Sigmoid colon (tissue), 7 donors: ENCODE data around the gene TGFBR3L. TPM values are rescaled to one million over a fixed set of nuclear protein-coding genes. Genes with fewer than 3 reads are reported as not detected.

ENCODE experiments used
- DNase-seq: peaks from one replicate; pipeline ENCODE4 v3.0.0-alpha.2; 2019
- H3K27ac ChIP-seq, 4 donors: fragments of 200-600 bp; sonication (generic); one replicate each; pipeline ENCODE4 v1.5.1; 2016 to 2019; ENCODE audit warnings: mild to moderate bottlenecking in 1 of 4
- H3K27me3 ChIP-seq, 3 donors: fragments of 200-600 bp; sonication (generic); one replicate each; pipeline ENCODE4 v1.5.1; 2019; ENCODE audit warnings: mild to moderate bottlenecking in 1 of 3
- H3K36me3 ChIP-seq, 4 donors: fragments of 200-600 bp; sonication (generic); one replicate each; pipeline ENCODE4 v1.5.1; 2016 to 2019
- H3K4me1 ChIP-seq, 4 donors: fragments of 200-600 bp; sonication (generic); one replicate each; pipeline ENCODE4 v1.5.1; 2017 to 2019
- H3K4me3 ChIP-seq, 4 donors: fragments of 200-600 bp; sonication (generic); one replicate each; pipeline ENCODE4 v1.5.1; 2017 to 2019; ENCODE audit warnings: mild to moderate bottlenecking in 2 of 4, moderate library complexity in 1 of 4
- H3K9me3 ChIP-seq, 4 donors: fragments of 200-600 bp in 3 of 4; sonication (generic) in 3 of 4; one replicate each; pipeline versions ENCODE4 v1.5.1 to v1.6.1; 2013 to 2019
- EP300 ChIP-seq, 4 donors: sonication (generic); formaldehyde crosslinking; IDR thresholded peaks; one replicate each; pipeline ENCODE4 v1.6.1; 2017; ENCODE audit warnings: antibody characterized with exemption in 4 of 4
- POLR2A ChIP-seq, 2 donors: fragments of 450-650 bp; IDR thresholded peaks; one replicate each; pipeline ENCODE4 v1.6.1; 2016; ENCODE audit warnings: antibody characterized with exemption in 2 of 2, mild to moderate bottlenecking in 2 of 2, moderate library complexity in 2 of 2
- POLR2AphosphoS5 ChIP-seq, 4 donors: sonication (generic); formaldehyde crosslinking; IDR thresholded peaks; one replicate each; pipeline ENCODE4 v1.6.1; 2017; ENCODE audit warnings: antibody characterized with exemption in 4 of 4
- WGBS, 2 donors: extraction: QIAGEN DNeasy Blood & Tissue Kit; methylation state at CpG; one replicate each; pipeline ENCODE4 v1.1.7; 2013; 5-methylcytosine and 5-hydroxymethylcytosine counted together
- intact Hi-C: fragments of 100-400 bp; cut with DNase I; formaldehyde crosslinking; loops from one replicate; pipeline ENCODE4 v1.15.1; 2023
- polyA plus RNA-seq, 3 donors: library from polyadenylated mRNA; stranded (reverse); fragments of 200-250 nt; gene quantifications; one replicate each; pipeline ENCODE4 v1.2.3, GENCODE V29; 2013
- total RNA-seq, 4 donors: library from RNA; depleted of rRNA; stranded (reverse); fragments of >200 nt; gene quantifications; one replicate each; pipeline ENCODE4 v1.1.0, GENCODE V29; 2016
- TF ChIP-seq, protein P1 (sequence below), 4 experiments: fragments of 450-650 bp in 3 of 4; fragments of 200-600 bp in 1 of 4; IDR thresholded peaks; one replicate each; pipeline ENCODE4 v1.5.1; 2016 to 2019; ENCODE audit warnings: antibody characterized with exemption in 4 of 4, mild to moderate bottlenecking in 3 of 4, moderate library complexity in 2 of 4
- donor health status: healthy with polysubstance abuse.
- donor health status: Bipolar disorder and iron deficiency.
- donor health status: healthy.

Gene TGFBR3L
- total and polyA plus RNA-seq, 7 donors = 1.8 TPM; not detected in 6

DNA sequence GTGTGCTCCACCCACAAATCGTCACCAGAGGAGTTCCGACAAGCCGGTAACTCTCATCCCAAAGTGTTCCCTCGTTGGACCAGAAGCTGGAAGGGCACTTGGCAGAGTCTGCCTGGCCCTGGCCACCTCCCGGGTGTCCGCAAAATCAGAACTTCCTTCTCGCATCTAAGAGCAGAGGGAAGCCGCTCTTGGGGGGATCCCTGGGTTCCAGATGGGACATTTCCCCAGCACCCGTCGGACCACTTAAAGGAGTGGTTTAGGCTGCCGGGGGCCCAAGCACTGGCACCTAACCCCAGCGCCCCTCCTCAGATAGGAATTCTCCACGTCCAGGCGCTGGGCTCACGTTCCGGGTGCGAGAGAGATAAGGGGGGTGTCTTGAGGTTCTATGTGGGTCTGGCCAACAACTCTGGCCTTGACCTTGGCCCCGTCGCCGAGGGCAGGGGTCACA, 11.8 kb upstream of the TGFBR3L start:
- H3K36me3 ChIP-seq = peaks cover 0 to 18% (median 8%) of the 10 kb centered on the region in 4 donors
- DNase-seq = no peak
- intact Hi-C loops = loop anchor here (1.0 to 5.0 kb wide), 3 partner anchors 36 to 73 kb away; partner anchors contain the start of gene EVI5L
- no peaks in the 10 kb centered on the region for H3K9me3 ChIP-seq
- peak overlapping the region; percentile 83 to 90 (median 88) for H3K27ac ChIP-seq
- 6 to 17% methylated on average over 20 of the region's 20 CpGs for WGBS, 2 donors
- H3K4me1 ChIP-seq = peaks cover 0 to 47% (median 44%) of the 10 kb centered on the region in 4 donors
- H3K4me3 ChIP-seq = peak overlapping the region; percentile 43 to 96 (median 52)
- H3K27me3 ChIP-seq = no peaks in the 10 kb centered on the region
- no peak for TF ChIP-seq EP300 (IDR thresholded peaks at IDR 0.05)
- no peak for TF ChIP-seq POLR2AphosphoS5 (IDR thresholded peaks at IDR 0.05)

DNA sequence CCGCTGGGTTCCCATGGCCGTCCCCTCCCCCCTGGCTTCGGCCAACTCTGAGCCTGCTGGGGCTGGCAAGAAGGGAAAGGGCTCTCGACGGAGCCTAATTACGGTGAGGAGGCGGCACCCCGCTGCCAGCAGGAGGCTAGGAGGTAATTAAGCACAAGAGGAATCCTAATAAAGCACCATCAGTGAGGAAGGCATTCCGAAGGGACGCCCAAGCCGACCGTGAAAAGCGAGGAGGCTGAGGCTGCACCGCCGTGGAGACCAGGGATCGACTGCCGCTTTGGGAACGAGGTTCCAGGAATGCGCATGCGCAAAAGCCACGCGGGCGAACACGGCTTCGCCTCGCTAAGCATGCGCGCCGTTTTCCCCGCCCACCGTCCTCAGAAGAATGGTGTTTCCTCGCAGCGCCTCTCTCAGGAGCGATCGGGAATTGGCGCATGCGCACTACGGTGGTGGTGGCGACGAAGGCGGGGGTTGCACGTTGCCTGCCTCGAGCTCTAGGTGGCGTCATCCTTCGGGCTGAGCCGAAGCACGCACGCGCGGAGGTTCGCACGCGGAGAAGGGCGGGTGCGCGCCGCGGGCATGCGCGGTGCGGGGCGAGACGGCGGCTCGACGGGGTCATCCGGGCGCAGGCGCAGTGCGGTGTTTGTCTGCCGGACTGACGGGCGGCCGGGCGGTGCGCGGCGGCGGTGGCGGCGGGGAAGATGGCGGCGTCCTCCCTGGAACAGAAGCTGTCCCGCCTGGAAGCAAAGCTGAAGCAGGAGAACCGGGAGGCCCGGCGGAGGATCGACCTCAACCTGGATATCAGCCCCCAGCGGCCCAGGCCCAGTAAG, 11.2 kb upstream of the TGFBR3L start, which contains the start of gene MAP2K7:
Gene MAP2K7 (plus strand): TSS at position 634 of the 830 bp plus-strand sequence. CDS start 68 bp downstream, at position 702.
- WGBS, 2 donors = 0% methylated on average over 89 of the region's 89 CpGs
- peak within 1 kb of the TSS; percentile 86 to 91 (median 90) for H3K27ac ChIP-seq
- intact Hi-C loops = loop anchor here (1.0 to 5.0 kb wide), 4 partner anchors 17 to 73 kb away; partner anchors contain the start of genes EVI5L and SNAPC2
- peaks cover 0 to 47% (median 44%) of the 10 kb centered on the region in 4 donors for H3K4me1 ChIP-seq
- TF ChIP-seq POLR2AphosphoS5 (IDR thresholded peaks at IDR 0.05) = peak; percentile 83 to 88 (median 84)
- TF ChIP-seq POLR2A (IDR thresholded peaks at IDR 0.05) = peak; percentile 15 to 65
- peak in 1 of 4 donors; percentile 73 for TF ChIP-seq EP300 (IDR thresholded peaks at IDR 0.05)
- TF ChIP-seq, protein P1, sequence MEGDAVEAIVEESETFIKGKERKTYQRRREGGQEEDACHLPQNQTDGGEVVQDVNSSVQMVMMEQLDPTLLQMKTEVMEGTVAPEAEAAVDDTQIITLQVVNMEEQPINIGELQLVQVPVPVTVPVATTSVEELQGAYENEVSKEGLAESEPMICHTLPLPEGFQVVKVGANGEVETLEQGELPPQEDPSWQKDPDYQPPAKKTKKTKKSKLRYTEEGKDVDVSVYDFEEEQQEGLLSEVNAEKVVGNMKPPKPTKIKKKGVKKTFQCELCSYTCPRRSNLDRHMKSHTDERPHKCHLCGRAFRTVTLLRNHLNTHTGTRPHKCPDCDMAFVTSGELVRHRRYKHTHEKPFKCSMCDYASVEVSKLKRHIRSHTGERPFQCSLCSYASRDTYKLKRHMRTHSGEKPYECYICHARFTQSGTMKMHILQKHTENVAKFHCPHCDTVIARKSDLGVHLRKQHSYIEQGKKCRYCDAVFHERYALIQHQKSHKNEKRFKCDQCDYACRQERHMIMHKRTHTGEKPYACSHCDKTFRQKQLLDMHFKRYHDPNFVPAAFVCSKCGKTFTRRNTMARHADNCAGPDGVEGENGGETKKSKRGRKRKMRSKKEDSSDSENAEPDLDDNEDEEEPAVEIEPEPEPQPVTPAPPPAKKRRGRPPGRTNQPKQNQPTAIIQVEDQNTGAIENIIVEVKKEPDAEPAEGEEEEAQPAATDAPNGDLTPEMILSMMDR (IDR thresholded peaks at IDR 0.05) = peak in 3 of 4 experiments; percentile 12 to 21 (median 20)
- peaks cover 0 to 18% (median 8%) of the 10 kb centered on the region in 4 donors for H3K36me3 ChIP-seq
- no peaks in the 10 kb centered on the region for H3K9me3 ChIP-seq
- H3K4me3 ChIP-seq = peak within 1 kb of the TSS; percentile 82 to 99 (median 95)
- peak; percentile 100 for DNase-seq
- no peaks in the 10 kb centered on the region for H3K27me3 ChIP-seq

DNA sequence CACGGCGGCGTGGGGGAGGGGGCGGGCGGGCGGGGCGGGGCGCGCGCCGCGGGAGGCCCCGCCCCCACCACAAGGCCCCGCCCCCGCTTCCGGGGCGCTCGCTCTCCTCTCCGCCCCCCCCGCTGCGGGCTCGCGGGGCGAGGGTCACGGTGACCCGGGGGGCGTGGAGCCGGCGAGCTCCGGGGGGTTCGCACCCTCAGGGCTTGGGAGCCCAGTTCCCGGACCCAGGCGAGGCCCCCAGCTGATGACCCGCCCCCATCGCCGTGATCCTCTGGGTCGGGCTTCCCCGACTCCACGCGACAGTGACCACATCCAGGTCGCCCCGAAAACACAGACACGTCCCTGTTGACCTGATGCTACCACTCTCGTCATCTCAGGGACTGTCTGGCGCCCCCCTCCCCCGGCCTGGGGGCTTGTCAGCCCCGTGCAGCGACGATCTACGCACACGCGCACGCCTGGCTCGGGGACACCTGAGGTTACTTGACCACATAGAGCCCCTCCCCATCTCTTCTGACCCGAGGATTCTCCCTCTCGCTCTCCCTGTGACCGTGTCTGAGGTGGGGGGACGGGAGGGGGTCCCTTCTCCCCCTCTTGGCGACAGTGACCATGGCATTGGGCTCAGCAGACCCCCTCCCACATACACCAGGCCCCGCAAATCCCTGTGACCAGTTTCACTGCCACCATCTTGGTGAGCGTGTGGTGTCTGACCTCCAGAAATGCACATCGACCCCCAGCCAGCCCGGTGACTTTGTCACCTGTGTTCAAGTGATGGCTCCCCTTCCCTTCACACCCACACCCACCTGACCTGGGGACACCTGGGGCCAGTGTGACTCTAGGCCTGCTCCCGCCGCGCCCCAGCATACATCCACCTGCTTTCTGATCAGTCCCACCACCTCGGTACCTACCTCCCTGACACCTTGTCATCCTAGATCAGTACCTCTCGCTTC, 10.3 kb upstream of the TGFBR3L start:
- peak; percentile 82 for DNase-seq
- peaks cover 0 to 27% (median 10%) of the 10 kb centered on the region in 4 donors for H3K36me3 ChIP-seq
- no peaks in the 10 kb centered on the region for H3K9me3 ChIP-seq
- 4 to 11% methylated on average over 67 to 68 of the region's 68 CpGs for WGBS, 2 donors
- H3K27me3 ChIP-seq = no peaks in the 10 kb centered on the region
- H3K27ac ChIP-seq = peak overlapping the region; percentile 86 to 91 (median 90)
- H3K4me1 ChIP-seq = peaks cover 0 to 47% (median 44%) of the 10 kb centered on the region in 4 donors
- TF ChIP-seq EP300 (IDR thresholded peaks at IDR 0.05) (no peak), POLR2AphosphoS5 (IDR thresholded peaks at IDR 0.05) (no peak)
- intact Hi-C loops = loop anchor here (2.0 to 5.0 kb wide), 2 partner anchors 16 to 37 kb away; partner anchors contain the start of gene SNAPC2
- peak overlapping the region; percentile 82 to 99 (median 95) for H3K4me3 ChIP-seq

DNA sequence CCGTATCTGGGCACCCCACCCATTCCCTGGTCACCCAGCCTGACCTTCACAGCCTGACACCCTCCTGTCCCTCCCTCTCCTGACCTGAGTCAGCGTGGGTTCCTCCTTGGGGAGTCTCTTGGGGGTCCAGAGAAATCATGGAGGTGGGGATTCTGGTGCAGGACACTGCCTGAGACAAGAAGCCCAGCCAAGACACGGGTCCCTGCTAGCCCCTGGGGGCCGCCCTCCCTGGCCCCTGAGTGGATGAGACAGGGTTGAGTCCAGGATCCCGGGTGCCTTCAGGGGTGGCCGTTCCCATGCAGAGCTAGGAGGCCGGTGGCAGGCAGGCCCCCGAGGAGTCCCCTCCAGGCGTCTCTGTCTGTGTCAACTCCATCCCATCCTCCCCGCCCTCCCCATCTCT, 9.4 kb upstream of the TGFBR3L start:
- peak overlapping the region in 2 of 4 donors; percentile 96 to 99 for H3K4me3 ChIP-seq

More for the DNA sequence above, 9.4 kb upstream of the TGFBR3L start:
- TF ChIP-seq POLR2AphosphoS5 (IDR thresholded peaks at IDR 0.05) (no peak), EP300 (IDR thresholded peaks at IDR 0.05) (no peak), POLR2A (IDR thresholded peaks at IDR 0.05) (no peak)
- TF ChIP-seq, protein P1 (IDR thresholded peaks at IDR 0.05) = no peak
- Histone ChIP-seq H3K36me3 (peaks cover 6 to 36% (median 19%) of the 10 kb centered on the region in 4 donors), H3K9me3 (no peaks in the 10 kb centered on the region), H3K27ac (no peak overlapping the region), H3K27me3 (no peaks in the 10 kb centered on the region), H3K4me1 (peaks cover 0 to 47% (median 44%) of the 10 kb centered on the region in 4 donors)
- 71 to 84% methylated on average over 10 of the region's 10 CpGs for WGBS, 2 donors
- DNase-seq = no peak
- intact Hi-C loops = loop anchor here (2.0 kb wide), 1 partner anchor 16 kb away; the partner anchor contains the start of gene SNAPC2
